ENCODE data around the gene EXO5. TPM values are rescaled to one million over a fixed set of nuclear protein-coding genes. Genes with fewer than 3 reads are reported as not detected.
"Not testable (repeated sequence)": the region's sequence is repeated elsewhere in the genome, so short reads cannot be mapped to it uniquely, and the experiment has no call there.

EXO5 gene
- total RNA-seq, 1 donor, result 15.1 TPM

DNA sequence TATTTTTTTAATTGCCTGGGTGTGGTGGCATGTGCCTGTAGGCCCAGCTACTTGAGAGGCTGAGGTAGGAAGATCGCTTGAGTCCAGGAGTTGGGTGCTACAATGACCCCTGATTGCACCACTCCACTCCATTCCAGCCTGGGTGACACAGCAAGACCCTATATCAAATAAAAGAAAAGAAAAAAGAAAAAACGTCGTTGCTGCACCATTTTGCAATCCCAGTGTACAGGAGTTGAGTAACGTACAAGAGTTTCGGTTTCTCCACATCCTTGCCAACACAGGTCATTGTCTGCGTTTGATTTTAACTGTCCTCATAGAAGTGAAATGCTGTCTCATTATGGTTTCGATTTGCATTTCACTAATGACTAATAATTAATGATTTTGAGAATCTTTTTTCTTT, 30.8 kb downstream of the EXO5 start:
- no peak for DNase-seq (ENCODE audit: low read depth)
- H3K4me3 ChIP-seq (ENCODE audit: low read depth, low read length), result no peak overlapping the region
- TF ChIP-seq, protein P1, sequence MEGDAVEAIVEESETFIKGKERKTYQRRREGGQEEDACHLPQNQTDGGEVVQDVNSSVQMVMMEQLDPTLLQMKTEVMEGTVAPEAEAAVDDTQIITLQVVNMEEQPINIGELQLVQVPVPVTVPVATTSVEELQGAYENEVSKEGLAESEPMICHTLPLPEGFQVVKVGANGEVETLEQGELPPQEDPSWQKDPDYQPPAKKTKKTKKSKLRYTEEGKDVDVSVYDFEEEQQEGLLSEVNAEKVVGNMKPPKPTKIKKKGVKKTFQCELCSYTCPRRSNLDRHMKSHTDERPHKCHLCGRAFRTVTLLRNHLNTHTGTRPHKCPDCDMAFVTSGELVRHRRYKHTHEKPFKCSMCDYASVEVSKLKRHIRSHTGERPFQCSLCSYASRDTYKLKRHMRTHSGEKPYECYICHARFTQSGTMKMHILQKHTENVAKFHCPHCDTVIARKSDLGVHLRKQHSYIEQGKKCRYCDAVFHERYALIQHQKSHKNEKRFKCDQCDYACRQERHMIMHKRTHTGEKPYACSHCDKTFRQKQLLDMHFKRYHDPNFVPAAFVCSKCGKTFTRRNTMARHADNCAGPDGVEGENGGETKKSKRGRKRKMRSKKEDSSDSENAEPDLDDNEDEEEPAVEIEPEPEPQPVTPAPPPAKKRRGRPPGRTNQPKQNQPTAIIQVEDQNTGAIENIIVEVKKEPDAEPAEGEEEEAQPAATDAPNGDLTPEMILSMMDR (IDR thresholded peaks at IDR 0.05; ENCODE audit: insufficient read depth, low read length), result no peak

DNA sequence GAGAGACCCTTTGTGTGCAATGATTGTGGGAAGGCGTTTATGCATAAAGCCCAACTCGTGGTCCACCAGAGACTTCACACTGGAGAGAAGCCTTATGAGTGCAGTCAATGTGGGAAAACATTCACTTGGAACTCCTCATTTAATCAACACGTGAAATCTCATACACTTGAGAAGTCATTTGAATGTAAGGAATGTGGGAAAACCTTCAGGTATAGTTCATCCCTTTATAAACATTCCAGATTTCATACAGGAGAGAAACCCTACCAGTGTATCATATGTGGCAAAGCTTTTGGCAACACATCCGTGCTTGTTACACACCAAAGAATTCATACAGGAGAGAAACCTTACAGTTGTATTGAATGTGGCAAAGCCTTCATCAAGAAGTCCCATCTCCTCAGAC, 38.4 kb downstream of the EXO5 start:
- DNase-seq (ENCODE audit: low read depth), result no peak
- no peak overlapping the region for H3K4me3 ChIP-seq (ENCODE audit: low read depth, low read length)
- TF ChIP-seq, protein P1 (IDR thresholded peaks at IDR 0.05; ENCODE audit: insufficient read depth, low read length), result no peak

DNA sequence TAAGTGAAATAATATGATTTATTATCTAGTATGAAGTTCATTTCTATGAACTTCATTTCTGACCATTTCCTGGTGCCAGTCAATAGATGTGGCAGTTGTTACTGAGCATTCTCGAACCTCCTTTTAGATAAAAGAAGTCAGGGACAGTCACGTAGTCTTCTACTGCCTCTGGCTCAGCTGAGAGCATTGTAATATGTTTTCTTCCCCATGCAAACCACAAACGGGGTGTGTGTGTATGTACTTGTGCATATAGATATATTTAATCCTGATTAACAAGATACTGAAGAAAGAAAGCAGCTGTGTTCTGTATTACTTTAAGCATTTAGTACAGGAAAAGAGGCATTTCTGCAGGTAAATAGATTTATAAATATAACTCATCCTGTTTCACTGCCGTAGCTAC, 44.5 kb downstream of the EXO5 start:
- no peak overlapping the region for H3K4me3 ChIP-seq (ENCODE audit: low read depth, low read length)
- TF ChIP-seq, protein P1 (IDR thresholded peaks at IDR 0.05; ENCODE audit: insufficient read depth, low read length), result no peak
- no peak for DNase-seq (ENCODE audit: low read depth)

DNA sequence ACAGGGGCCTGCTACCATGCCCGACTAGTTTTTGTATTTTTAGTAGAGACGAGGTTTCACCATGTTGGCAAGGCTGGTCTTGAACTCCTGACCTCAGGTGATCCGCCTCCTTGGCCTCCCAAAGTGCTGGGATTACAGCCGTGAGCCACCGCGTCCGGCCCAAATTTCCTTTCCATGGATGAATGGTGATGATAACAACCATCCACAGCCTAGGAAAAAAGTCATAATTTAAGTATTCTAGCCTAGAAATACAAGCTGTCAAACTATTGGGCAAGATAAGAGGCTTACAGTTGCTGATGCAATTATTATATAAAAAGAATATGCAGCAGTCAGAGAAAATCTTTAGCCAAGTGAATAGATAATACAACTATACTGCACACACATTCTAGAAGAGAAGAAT, 46.2 kb downstream of the EXO5 start:
- peak; percentile 8 for DNase-seq (ENCODE audit: low read depth)
- H3K4me3 ChIP-seq (ENCODE audit: low read depth, low read length), result not testable (repeated sequence)

DNA sequence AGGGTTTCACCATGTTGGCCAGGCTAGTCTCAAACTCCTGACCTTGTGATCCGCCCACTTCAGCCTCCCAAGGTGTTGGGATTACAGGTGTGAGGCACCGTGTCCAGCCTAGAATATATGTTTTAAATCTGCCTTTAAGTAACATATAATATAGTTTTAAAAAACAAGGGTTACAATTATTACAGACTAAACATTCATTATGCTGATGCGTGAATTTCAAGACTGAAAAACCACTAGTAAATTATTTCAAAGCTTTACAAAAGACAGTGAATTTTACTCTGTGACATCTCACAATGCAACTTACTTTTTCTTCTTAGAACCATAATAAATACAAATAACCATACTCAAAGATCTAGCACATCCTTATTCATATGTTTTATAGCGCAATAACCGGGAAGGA, 47.6 kb downstream of the EXO5 start:
- no peak for DNase-seq (ENCODE audit: low read depth)

DNA sequence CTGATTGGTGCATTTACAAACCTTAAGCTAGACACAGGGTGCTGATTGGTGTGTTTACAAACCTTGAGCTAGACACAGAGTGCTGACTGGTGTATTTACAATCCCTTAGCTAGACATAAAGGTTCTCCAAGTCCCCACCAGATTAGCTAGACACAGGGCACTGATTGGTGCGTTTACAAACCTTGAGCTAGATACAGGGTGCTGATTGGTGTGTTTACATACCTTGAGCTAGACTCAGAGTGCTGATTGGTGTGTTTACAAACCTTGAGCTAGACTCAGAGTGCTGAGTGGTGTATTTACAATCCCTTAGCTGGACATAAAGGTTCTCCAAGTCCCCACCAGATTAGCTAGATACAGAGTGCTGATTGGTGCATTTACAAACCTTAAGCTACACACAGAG, 49.7 kb downstream of the EXO5 start:
- DNase-seq (ENCODE audit: low read depth); H3K4me3 ChIP-seq (ENCODE audit: low read depth, low read length): not testable (repeated sequence)

More for the DNA sequence above, 47.6 kb downstream of the EXO5 start:
- no peak overlapping the region for H3K4me3 ChIP-seq (ENCODE audit: low read depth, low read length)
- TF ChIP-seq, protein P1 (IDR thresholded peaks at IDR 0.05; ENCODE audit: insufficient read depth, low read length), result no peak

DNA sequence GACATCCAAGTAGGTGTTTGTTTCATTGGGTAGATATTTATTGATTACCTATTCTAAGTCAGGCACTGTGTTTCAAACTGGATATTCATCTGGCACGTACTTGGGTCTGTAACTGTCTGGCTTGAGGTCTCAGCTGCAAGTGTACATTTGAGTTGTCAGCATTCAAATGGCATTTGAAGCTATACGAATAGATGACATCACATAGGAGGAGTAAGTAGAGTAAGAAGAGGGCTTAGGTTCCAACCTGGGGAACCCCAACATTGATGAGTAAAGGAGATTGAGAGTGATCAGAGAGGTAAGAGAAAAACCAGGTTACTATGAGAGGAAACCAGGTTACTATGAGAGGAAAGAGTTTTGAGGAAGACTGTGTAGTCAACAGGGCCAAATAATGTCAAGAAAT, 53.6 kb downstream of the EXO5 start:
- H3K4me3 ChIP-seq (ENCODE audit: low read depth, low read length), result no peak overlapping the region
- DNase-seq (ENCODE audit: low read depth), result no peak
- TF ChIP-seq, protein P1 (IDR thresholded peaks at IDR 0.05; ENCODE audit: insufficient read depth, low read length), result no peak

DNA sequence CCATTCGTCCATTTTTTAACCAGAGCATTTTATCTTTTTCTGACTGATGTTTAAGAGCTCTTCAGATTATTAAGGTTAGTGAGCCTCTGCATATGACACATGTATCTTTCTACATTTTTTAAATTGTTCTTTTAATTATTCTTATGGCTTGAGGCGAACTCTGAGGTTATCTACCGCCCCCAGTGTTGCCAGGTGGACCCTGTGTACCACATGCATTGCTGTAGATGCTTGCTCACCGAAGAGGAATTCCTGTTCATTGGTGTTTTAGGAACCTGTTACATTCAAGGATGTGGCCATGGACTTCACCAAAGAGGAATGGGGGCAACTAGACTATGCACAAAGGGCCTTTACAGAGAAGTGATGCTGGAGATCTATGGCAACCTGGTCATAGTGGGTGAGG, 54.7 kb downstream of the EXO5 start:
- DNase-seq (ENCODE audit: low read depth), result no peak
- H3K4me3 ChIP-seq (ENCODE audit: low read depth, low read length), result no peak overlapping the region
- TF ChIP-seq, protein P1 (IDR thresholded peaks at IDR 0.05; ENCODE audit: insufficient read depth, low read length), result no peak

Data from fibroblast of the aortic adventitia (primary cell).